ENCODE measurements around the gene RPL7L1. TPM values are rescaled to one million over a fixed set of nuclear protein-coding genes. Genes with fewer than 3 reads are reported as not detected.
A peak's percentile ranks its signal among the peaks of the same experiment; 100 is the strongest.

The RPL7L1 gene
- total RNA-seq = 112 and 128 TPM in 2 replicates

DNA sequence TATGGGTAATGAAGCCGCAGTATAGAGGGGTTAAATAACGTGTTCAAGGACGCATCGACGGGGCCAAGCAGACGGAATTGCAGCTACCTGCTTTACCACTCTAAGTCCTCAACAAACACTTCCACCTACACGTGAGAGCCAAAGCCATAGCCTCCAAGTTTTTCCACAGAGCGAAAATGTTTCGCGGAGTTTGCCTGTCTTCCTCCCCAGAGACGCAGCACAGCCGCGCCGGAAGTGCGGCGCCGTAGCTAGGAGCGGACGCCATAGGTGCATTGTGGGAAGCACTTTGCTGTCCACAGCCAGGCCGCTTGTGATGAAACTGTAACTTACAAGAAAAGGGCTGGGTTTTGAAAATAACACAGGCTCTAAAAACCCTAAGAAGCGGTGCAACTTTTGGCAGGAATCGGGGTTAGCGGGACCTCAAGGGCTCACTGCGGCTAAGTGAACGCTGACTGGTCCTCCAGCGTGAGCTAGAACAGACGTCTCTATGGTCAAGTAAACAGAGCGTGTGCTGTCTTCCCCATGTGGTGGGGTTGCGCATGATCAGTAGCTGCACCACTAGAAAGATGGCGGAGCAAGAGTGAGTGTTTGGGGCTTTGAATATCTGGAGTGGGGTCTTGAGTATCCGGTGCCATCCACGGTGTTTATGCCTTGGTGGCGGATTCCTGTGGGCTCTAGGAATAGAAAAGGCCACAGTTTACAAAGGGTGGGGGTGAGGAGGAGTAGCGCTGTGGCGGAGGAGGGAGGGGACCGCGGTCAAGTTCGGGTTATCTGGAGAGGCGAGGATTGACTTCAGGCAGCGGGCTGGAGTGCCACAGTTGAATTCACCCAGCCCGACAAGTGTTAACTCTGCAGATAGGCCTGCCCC lies at the start of gene RPL7L1:
Gene RPL7L1, plus strand, starts transcription at position 245 of the 868 bp plus-strand sequence. Its CDS starts 295 bp downstream, at position 540.
- Histone ChIP-seq H3K36me3 (ENCODE audit: insufficient read depth, low read length) (peaks cover 27% of the 10 kb centered on the region), H3K4me3 (ENCODE audit: insufficient read depth, low read length) (peak within 1 kb of the TSS; percentile 82), H3K27me3 (ENCODE audit: insufficient read depth, low read length) (no peaks in the 10 kb centered on the region), H3K4me2 (ENCODE audit: insufficient read depth, low read length) (peak within 1 kb of the TSS; percentile 77), H3K9me3 (ENCODE audit: low read depth, low read length) (no peaks in the 10 kb centered on the region), H3K4me1 (ENCODE audit: insufficient read depth, low read length) (peaks cover 10% of the 10 kb centered on the region), H3K79me2 (ENCODE audit: insufficient read depth, low read length) (peaks cover 48% of the 10 kb centered on the region), H4K20me1 (ENCODE audit: insufficient read depth, low read length) (peaks cover 7% of the 10 kb centered on the region), H3K27ac (ENCODE audit: low read depth, low read length) (peak within 1 kb of the TSS; percentile 84), H2AFZ (ENCODE audit: low read length) (peak within 1 kb of the TSS; percentile 95)
- DNase-seq (ENCODE audit: insufficient read length, low spot score, missing footprints) = peak; percentile 90
- TF ChIP-seq, protein P1, sequence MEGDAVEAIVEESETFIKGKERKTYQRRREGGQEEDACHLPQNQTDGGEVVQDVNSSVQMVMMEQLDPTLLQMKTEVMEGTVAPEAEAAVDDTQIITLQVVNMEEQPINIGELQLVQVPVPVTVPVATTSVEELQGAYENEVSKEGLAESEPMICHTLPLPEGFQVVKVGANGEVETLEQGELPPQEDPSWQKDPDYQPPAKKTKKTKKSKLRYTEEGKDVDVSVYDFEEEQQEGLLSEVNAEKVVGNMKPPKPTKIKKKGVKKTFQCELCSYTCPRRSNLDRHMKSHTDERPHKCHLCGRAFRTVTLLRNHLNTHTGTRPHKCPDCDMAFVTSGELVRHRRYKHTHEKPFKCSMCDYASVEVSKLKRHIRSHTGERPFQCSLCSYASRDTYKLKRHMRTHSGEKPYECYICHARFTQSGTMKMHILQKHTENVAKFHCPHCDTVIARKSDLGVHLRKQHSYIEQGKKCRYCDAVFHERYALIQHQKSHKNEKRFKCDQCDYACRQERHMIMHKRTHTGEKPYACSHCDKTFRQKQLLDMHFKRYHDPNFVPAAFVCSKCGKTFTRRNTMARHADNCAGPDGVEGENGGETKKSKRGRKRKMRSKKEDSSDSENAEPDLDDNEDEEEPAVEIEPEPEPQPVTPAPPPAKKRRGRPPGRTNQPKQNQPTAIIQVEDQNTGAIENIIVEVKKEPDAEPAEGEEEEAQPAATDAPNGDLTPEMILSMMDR (IDR thresholded peaks at IDR 0.05; ENCODE audit: extremely low read depth, low read depth, low read length) = no peak

DNA sequence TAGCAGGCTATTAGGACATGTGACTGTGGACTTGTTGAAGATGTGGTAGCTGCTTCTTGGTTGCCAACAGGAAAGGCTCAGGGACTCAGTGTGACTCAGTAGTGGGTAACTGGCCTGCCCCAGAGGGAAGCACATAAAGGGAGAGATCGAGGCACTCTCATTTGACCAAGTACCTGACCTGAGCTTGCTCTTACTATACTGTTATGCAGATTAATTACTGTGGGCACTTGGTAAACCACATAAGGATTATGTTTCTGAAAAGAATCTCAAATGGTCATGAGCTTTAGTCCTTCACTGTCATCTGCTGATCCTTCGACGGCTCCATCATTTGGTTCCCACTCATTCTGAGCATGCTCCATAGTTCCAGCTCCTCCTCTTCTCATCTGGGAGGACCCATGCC lies 48.2 kb upstream of the RPL7L1 start:
- H3K4me2 ChIP-seq (ENCODE audit: insufficient read depth, low read length) = no peak overlapping the region
- H3K9me3 ChIP-seq (ENCODE audit: low read depth, low read length) = no peaks in the 10 kb centered on the region
- H3K27ac ChIP-seq (ENCODE audit: low read depth, low read length) = no peak overlapping the region
- no peak overlapping the region for H2AFZ ChIP-seq (ENCODE audit: low read length)
- H3K27me3 ChIP-seq (ENCODE audit: insufficient read depth, low read length) = no peaks in the 10 kb centered on the region
- TF ChIP-seq, protein P1 (IDR thresholded peaks at IDR 0.05; ENCODE audit: extremely low read depth, low read depth, low read length) = no peak
- no peak overlapping the region for H3K4me3 ChIP-seq (ENCODE audit: insufficient read depth, low read length)
- H3K36me3 ChIP-seq (ENCODE audit: insufficient read depth, low read length) = peaks cover 27% of the 10 kb centered on the region
- no peaks in the 10 kb centered on the region for H3K4me1 ChIP-seq (ENCODE audit: insufficient read depth, low read length)
- H3K79me2 ChIP-seq (ENCODE audit: insufficient read depth, low read length) = no peaks in the 10 kb centered on the region
- no peak for DNase-seq (ENCODE audit: insufficient read length, low spot score, missing footprints)
- H4K20me1 ChIP-seq (ENCODE audit: insufficient read depth, low read length) = no peaks in the 10 kb centered on the region

DNA sequence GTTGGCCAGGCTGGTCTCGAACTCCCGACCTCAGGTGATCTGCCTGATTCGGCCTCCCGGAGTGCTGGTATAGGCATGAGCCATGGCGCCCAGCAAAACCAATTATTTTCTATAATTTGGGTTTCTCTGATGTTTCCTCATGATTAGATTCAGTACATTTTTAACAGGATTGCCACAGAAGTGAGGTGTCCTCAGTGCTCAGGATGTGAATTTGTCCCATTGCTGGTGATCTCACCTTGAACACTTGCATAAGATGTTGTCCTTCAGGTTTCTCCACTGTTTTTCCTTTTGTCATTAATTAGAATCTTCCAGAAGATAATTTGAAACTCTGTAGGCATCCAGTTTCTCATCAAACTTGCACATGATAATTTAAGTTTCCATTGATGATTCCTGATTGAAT lies 45.4 kb upstream of the RPL7L1 start:
- no peaks in the 10 kb centered on the region for H3K4me1 ChIP-seq (ENCODE audit: insufficient read depth, low read length)
- no peak overlapping the region for H3K4me3 ChIP-seq (ENCODE audit: insufficient read depth, low read length)
- no peak overlapping the region for H3K4me2 ChIP-seq (ENCODE audit: insufficient read depth, low read length)
- H3K9me3 ChIP-seq (ENCODE audit: low read depth, low read length) = no peaks in the 10 kb centered on the region
- no peaks in the 10 kb centered on the region for H3K79me2 ChIP-seq (ENCODE audit: insufficient read depth, low read length)
- H3K27ac ChIP-seq (ENCODE audit: low read depth, low read length) = no peak overlapping the region
- DNase-seq (ENCODE audit: insufficient read length, low spot score, missing footprints) = no peak
- H3K27me3 ChIP-seq (ENCODE audit: insufficient read depth, low read length) = no peaks in the 10 kb centered on the region
- H3K36me3 ChIP-seq (ENCODE audit: insufficient read depth, low read length) = peaks cover 18% of the 10 kb centered on the region
- H4K20me1 ChIP-seq (ENCODE audit: insufficient read depth, low read length) = no peaks in the 10 kb centered on the region
- TF ChIP-seq, protein P1 (IDR thresholded peaks at IDR 0.05; ENCODE audit: extremely low read depth, low read depth, low read length) = no peak
- H2AFZ ChIP-seq (ENCODE audit: low read length) = no peak overlapping the region

DNA sequence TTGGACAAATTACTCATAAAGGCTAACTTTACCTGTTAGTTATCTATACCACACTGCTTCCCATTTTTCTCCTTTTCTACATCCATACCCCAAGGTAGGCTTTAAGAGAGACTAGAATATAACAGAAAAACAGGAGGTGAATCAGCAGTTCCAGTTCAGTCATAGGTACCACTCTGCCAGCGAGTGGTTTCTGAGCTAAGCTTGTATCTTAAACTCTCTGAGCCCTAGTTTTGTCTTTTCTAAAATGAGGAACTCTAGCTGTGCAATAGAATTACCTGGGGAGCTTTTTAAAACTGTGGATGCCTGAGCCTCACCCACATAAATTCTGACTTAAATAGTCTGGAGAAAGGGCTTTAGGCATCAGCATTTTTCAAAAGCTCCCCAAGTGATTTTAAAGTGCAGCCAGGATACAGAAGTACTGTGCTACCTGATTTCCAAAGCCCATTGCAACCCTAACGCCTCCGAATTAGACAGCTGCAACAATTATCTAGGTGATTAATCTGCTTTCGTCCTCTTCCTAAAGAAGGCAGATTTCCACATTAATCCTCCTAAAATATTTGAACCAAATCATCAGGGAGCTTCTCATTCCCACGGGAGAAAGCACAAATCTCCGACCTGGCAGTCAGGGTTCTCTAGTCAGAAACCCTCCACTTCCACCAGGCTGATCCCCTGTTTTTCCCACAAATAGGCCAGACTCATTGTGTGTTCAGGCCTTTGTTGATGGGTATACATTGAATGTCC lies 37.4 kb upstream of the RPL7L1 start:
- Histone ChIP-seq H3K4me3 (ENCODE audit: insufficient read depth, low read length) (no peak overlapping the region), H3K4me1 (ENCODE audit: insufficient read depth, low read length) (no peaks in the 10 kb centered on the region), H2AFZ (ENCODE audit: low read length) (no peak overlapping the region), H3K9me3 (ENCODE audit: low read depth, low read length) (no peaks in the 10 kb centered on the region), H3K27me3 (ENCODE audit: insufficient read depth, low read length) (no peaks in the 10 kb centered on the region), H3K79me2 (ENCODE audit: insufficient read depth, low read length) (no peaks in the 10 kb centered on the region), H3K36me3 (ENCODE audit: insufficient read depth, low read length) (peaks cover 4% of the 10 kb centered on the region), H4K20me1 (ENCODE audit: insufficient read depth, low read length) (no peaks in the 10 kb centered on the region), H3K4me2 (ENCODE audit: insufficient read depth, low read length) (no peak overlapping the region), H3K27ac (ENCODE audit: low read depth, low read length) (no peak overlapping the region)
- no peak for DNase-seq (ENCODE audit: insufficient read length, low spot score, missing footprints)
- TF ChIP-seq, protein P1 (IDR thresholded peaks at IDR 0.05; ENCODE audit: extremely low read depth, low read depth, low read length) = no peak

Measured in osteoblast (primary cell).